Epithelial cell of esophagus (primary cell): ENCODE measurements around the gene NUP93.

Experiments used
- DNase-seq: peaks from one replicate; pipeline ENCODE4 v3.0.0; 2010; ENCODE audit warnings: low read depth
- H3K4me3 ChIP-seq: 2 replicates; pipeline ENCODE4 v1.5.1; 2011; ENCODE audit warnings: mild to moderate bottlenecking, low read length, control low read depth
- TF ChIP-seq, protein P1 (sequence below): IDR thresholded peaks from 2 replicates; pipeline ENCODE4 v1.5.1; 2011; ENCODE audit warnings: low read depth, mild to moderate bottlenecking, low read length, control low read depth, inconsistent platforms; ENCODE audit not compliant: insufficient read depth; ENCODE audit errors: missing control alignments

Gene NUP93

DNA sequence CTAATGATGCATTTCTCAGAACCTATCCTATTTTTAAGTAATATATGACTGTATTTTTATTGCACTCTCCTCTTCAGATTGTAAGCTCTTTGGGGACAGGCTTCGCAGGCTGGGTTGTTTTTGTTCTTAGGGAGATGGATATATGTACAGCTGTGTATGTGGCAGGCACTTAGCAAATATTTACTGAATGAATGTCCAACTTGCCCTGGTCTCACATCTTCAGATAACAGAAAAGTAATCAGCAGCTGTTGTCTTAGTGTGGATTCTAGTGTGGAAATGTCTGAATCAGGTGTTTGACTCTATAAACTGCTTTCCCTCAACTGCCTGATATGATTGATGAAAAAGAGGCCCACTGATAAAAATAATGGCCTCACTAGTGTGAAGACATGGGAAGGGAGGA lies 88.0 kb downstream of the NUP93 start:
- TF ChIP-seq, protein P1, sequence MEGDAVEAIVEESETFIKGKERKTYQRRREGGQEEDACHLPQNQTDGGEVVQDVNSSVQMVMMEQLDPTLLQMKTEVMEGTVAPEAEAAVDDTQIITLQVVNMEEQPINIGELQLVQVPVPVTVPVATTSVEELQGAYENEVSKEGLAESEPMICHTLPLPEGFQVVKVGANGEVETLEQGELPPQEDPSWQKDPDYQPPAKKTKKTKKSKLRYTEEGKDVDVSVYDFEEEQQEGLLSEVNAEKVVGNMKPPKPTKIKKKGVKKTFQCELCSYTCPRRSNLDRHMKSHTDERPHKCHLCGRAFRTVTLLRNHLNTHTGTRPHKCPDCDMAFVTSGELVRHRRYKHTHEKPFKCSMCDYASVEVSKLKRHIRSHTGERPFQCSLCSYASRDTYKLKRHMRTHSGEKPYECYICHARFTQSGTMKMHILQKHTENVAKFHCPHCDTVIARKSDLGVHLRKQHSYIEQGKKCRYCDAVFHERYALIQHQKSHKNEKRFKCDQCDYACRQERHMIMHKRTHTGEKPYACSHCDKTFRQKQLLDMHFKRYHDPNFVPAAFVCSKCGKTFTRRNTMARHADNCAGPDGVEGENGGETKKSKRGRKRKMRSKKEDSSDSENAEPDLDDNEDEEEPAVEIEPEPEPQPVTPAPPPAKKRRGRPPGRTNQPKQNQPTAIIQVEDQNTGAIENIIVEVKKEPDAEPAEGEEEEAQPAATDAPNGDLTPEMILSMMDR: no peak
- no peak overlapping the region for H3K4me3 ChIP-seq
- DNase-seq: no peak

DNA sequence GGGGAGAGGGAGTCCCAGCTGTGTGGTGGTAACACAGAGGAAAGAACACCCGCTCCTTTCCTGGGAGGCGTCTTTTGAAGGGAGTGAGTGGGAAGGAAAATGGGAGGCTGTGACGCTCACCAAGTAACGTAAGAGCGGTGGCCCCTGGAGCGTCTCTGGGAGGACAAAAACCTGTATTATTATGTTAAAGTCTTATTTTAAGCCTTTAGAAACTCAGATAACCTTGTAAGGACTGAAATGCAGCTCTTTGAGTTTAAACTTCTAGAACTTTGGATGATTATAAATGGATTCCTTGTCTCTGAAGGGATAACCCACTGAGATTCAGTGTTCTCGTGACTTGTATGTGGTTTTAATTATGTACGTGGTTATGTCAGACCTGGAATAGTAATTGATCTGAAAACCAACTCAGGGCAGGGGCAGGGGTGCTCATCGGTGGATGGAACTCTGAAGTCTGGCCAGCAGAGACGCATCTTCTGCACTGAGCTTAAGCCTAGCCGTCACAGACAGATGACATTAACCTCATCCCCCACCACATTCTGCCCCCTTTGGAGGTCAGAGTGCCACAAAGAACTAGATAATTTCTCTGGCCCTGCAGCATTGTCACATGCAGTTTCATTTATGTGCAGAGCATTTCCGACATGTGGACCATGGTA lies 93.3 kb downstream of the NUP93 start:
- no peak for DNase-seq
- TF ChIP-seq, protein P1: no peak
- H3K4me3 ChIP-seq: no peak overlapping the region

DNA sequence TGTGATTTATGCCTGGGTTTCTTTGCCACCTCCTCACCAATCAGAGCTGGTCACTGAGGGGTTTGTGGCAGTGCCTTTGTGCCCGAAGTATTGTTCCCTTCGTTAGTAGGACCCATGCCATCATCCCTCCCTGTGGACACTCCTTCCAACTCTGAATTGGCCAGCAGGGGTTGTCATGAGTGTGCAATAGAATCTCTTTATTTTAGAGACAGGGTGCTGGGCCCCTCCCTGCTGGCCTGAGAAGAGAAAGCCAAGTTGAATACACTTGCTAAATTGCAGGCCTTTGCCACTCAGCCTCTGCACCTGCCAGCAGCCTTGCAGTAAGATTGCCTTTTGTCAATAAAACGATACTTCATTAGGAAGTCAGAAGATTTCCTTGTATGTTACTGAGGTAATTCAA lies 94.4 kb downstream of the NUP93 start:
- no peak overlapping the region for H3K4me3 ChIP-seq
- TF ChIP-seq, protein P1: no peak
- no peak for DNase-seq

DNA sequence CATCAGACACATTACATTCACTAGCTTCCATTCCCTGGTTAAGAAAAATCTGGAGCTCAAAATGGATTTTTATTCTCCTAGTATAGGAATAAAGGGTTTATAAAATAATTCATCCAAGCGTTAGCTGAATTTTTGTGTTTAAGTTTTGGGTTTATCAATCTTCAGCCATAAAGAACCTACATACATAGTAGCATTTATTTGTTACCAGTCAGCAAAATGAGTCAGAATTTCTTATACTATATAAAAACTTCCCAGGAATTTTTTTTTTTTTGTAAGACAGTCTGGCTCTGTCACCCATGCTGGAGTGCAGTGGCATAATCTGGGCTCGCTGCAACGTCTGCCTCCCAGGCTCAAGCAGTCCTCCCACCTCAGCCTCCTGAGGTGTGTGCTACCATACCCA lies 94.9 kb downstream of the NUP93 start:
- TF ChIP-seq, protein P1: no peak
- no peak for DNase-seq

DNA sequence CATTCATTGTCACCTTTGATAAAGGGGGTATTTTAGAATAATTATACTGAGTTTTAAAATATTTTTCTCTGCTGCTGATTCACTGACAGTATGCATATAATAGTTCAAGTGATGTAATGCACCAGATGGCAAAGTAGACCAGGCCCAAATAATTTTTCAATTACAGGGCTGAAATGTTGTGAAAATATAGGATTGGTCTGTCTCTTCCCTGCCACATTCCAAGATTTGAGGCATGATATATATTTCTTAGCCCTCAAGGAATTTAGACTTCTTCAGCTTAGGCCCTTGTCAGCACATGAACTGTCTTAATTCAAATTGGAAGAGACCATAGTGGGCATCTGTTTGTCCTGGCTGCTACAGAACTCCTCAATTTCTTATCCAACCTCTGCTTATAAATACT lies 95.9 kb downstream of the NUP93 start:
- H3K4me3 ChIP-seq: no peak overlapping the region
- TF ChIP-seq, protein P1: no peak
- DNase-seq: no peak

More for the DNA sequence above, 94.9 kb downstream of the NUP93 start:
- no peak overlapping the region for H3K4me3 ChIP-seq

DNA sequence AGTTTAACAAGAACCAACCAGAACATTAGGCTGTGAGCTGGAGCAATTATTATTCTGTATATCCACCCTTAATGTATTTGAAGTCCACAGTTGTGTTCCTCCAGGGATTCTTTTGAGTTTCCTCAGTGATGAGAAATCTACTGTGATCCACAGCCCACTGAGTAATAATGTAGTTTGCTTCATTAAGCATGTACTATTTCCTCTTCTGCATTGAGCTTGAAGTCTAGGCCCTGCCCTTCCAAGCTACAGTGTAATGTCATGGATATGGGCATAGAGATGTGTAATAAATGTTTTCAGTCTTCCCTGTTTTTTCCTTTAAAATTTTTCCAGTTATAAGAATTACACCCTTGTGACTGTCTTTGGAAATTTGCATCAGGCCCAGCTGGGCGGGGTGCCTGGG lies 98.7 kb downstream of the NUP93 start:
- TF ChIP-seq, protein P1: no peak
- H3K4me3 ChIP-seq: no peak overlapping the region
- no peak for DNase-seq

DNA sequence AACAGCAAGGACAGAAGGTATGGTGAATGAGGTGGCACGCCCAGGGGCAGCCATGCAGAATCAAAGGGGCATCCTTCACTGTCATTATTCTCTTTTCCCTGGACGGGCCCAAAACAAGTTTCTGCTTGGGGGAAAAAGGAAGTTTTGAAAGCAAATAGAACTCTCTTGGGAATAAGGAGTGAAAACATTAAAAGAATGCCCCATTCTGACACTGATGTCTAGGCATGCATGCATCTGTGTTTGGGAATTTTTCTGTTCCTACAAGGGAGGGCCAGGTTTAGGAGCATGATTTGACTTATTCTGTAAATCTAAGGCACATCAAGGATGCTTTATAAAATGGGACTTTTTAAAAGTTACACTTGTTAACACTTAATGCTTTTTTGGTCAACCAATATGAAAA lies 100.7 kb downstream of the NUP93 start:
- no peak for DNase-seq
- no peak overlapping the region for H3K4me3 ChIP-seq
- TF ChIP-seq, protein P1: no peak
